Measurements from ENCODE around the gene TDP2.

Gene TDP2

GRCh38 chr6:24600903-24601302, 65.8 kb downstream of the TDP2 start:
- Histone ChIP-seq H3K4me3 (ENCODE audit: low read length) (no peak overlapping the region), H3K4me1 (ENCODE audit: control insufficient read depth, insufficient read depth, low read length) (no peaks in the 10 kb centered on the region), H3K9ac (ENCODE audit: low read length) (no peak overlapping the region), H3K27ac (ENCODE audit: low read depth, low read length) (no peak overlapping the region), H3K36me3 (ENCODE audit: control insufficient read depth, insufficient read depth, low read length) (no peaks in the 10 kb centered on the region), H3K27me3 (ENCODE audit: control insufficient read depth, insufficient read depth, low read length) (no peaks in the 10 kb centered on the region)
